ENCODE results near the gene TNNC1.

Gene TNNC1

GRCh38 chr3:52428151-52429005 is 25.5 kb downstream of the TNNC1 start:
- peak; percentile 90 for DNase-seq

- DNase-seq, result no peak
Observed at GRCh38 chr3:52423173-52423572, 30.7 kb downstream of the TNNC1 start.

GRCh38 chr3:52422669-52423068 is 31.2 kb downstream of the TNNC1 start:
- no peak for DNase-seq

DNA sequence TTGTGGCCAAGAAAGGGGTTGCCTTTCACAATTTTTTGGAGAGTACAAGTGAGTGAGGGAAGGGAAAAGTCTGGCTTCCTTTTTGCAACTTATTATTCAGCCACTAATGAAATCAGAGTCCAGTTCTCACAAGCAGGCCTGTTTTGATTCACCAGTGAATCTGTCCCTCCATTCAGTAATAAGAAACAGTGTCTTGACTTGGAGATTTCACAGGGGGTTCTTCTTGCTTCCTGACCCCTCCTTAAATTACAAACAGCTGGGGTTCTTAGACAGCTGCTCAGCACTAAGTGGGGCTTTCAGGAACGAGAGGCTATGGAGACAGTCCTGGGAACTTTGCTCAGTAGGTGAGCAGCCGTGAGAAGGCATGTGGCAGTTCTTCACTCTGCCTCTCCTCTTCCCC is 33.5 kb downstream of the TNNC1 start:
- peak; percentile 15 for DNase-seq

- no peak for DNase-seq
Observed at GRCh38 chr3:52415800-52416199, 38.0 kb downstream of the TNNC1 start.

GRCh38 chr3:52408466-52408865 is 45.4 kb downstream of the TNNC1 start:
- no peak for DNase-seq

- no peak for DNase-seq
Observed at GRCh38 chr3:52407779-52408178, 46.1 kb downstream of the TNNC1 start.

DNA sequence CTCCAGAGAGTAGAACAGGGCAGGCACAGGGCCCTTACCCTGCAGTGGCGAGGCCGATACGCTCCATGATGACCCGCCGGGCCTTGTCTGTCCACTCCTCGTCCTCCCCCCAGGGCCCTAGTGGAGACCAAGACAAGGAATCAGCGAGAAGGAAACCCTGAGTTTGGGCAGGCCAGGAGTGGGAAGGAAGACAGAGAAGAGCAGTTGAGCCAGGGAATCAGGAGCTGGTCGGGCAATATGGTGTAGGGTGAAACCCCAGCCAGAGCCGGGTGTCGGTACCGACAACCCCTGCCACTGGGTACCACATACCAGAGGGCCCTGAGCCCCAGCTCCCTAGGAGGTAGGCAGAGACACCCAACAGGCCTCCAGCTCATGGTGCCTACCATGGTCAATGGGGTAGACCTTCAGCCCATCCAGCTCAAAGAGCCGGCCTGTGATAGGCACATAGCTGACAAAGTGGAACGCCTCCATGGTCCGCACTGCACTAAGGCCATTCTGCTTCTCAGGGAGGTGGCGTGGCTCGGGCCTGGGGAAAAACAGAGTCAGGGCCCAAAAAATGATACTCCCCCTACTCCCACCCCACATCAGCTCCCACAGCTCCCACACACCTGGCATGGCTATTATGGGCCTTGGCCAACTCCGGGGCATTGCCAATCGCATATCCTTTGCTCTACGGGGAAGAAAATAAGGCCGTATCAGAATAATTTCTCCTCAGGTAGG is 46.9 kb downstream of the TNNC1 start:
- no peak for DNase-seq

DNA sequence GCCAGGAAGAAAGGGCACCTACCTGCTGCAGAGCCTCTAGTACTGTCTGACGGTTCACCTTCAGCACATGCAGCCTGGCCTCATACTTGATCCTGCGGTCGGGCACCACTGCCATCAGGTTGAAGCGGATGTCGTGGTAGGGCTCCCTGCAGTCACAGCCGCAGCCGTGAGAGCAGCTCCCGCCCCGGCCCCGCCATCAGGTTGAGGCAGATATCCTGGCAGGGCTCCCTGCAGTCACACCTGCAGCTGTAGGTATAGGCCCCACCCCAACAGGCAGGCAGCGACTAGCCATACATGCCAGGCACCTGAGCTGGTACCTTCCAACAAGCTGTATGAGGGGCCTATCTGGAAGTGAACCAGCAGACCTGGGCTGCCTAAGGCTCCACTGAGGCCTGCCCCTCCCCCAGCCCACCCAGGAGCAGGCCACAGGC is 47.6 kb downstream of the TNNC1 start:
- no peak for DNase-seq

DNA sequence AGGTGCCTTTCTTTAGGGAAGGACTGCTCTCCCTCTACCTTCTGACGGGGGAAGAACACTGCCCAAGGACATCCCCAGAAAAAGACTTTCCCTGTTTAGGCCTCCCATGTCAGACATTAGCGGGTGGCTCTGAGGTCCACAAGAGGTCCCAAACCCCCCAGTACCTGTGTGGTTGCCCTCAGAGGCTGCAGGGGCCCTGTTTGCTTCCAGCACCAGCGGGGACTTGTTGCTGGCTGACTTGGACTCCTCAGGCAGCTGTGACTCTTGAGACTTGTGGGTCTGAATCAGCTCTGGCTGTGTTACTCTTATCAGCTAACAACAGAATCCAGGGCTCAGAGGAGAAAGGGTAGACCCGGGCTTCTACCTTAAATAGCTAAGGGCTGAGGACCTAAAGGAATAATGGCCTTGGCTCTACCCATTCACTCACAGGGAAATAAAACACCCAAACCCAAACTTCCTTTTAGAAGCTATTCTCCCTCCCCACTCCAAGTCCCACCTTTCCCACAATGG is 48.2 kb downstream of the TNNC1 start:
- no peak for DNase-seq

DNA sequence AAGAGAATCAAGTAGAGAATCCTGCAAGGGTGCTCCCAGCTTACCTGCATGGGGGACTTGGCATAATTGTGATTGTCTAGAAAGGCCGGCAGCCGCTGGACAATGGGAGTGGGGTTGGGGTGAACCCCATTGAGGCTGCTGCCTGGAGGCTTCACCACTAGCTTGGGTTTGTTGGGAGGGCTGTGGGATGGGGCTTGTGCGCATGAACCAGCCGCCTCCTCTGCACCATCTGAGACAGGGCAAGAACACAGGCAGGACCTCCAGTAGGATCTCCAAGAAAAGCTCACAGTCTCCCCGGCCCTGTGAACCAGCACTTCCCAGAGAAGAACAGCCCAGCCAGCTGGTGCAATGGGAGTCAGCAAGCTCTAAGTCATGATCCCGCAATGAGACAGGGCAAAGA is 48.8 kb downstream of the TNNC1 start:
- DNase-seq, result no peak

- DNase-seq, result no peak
Observed at GRCh38 chr3:52404391-52404790, 49.5 kb downstream of the TNNC1 start.

DNA sequence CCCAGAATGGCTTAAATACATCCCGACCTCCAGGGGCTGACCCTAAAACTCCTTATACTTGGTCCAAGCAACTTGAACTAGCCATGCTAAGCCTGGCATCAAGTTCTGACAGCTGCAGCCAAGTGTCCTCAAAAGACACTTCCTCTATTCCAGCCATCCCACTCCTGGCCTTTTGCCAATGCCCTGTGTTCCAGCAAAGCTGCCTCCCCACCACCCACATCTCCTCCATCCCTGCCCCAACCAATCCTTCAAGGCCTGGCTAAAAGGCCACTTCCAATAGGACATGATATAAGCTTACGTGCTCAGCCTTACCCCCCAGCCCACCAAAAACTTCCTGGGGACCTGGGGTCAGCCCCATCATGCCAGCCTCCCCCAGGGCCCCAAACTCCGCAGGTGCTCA is 49.9 kb downstream of the TNNC1 start:
- DNase-seq, result no peak

GRCh38 chr3:52403271-52403841 is 50.5 kb downstream of the TNNC1 start:
- DNase-seq, result no peak

GRCh38 chr3:52402706-52403270 is 51.1 kb downstream of the TNNC1 start:
- DNase-seq, result no peak

DNA sequence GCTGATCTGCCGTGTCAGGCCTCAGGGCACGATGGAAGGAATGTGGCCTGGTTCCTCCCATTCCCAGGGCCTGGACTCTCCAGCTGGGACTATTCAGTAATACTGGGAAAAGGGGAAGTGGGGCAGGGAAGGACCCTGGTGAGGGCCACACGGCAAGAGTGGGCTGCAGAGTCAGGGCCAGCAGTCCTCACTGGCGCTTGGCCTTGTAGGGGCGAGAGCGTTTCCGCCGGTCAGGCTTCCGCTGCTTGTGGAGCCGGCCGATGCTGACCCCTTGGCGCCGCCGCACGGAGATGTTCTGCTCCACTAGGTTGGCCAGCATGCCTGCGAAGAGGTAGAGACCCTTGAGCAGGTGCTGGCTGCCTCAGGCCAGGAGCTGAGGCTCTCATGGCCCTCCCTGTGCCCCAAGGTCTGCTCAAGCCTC is 51.7 kb downstream of the TNNC1 start:
- no peak for DNase-seq

GRCh38 chr3:52401551-52401950 is 52.3 kb downstream of the TNNC1 start:
- DNase-seq, result no peak
